GDM1 (cell line): ENCODE data around the gene CEACAM19.
"Not testable (repeated sequence)": the region's sequence is repeated elsewhere in the genome, so short reads cannot be mapped to it uniquely, and the experiment has no call there.

Experiments used
- DNase-seq: peaks from one replicate; lab custom pipeline; 2025; lab: John Stamatoyannopoulos, UW

CEACAM19 gene

DNA sequence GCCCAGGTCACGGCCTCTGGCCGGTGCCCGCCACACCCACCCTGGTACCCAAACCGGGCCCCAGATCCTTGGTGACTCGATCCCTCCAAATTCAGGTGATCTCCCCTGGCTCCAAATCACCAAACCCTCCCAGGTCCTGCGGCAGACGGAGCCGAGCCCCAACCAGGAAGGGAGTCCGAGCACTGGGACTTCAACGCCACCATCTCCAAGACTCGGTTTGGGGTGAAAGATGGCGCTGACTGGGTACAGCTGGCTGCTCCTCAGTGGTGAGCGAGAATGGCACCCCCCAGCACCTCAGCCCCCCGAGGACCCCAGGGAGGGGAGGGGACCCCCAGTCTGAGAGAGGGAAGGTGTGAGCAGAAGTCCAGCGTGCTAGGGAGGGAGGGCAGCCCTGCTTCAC is 29.9 kb downstream of the CEACAM19 start:
- DNase-seq = no peak

- DNase-seq = no peak
Measured at GRCh38 chr19:44702551-44703176, 31.4 kb downstream of the CEACAM19 start.

DNA sequence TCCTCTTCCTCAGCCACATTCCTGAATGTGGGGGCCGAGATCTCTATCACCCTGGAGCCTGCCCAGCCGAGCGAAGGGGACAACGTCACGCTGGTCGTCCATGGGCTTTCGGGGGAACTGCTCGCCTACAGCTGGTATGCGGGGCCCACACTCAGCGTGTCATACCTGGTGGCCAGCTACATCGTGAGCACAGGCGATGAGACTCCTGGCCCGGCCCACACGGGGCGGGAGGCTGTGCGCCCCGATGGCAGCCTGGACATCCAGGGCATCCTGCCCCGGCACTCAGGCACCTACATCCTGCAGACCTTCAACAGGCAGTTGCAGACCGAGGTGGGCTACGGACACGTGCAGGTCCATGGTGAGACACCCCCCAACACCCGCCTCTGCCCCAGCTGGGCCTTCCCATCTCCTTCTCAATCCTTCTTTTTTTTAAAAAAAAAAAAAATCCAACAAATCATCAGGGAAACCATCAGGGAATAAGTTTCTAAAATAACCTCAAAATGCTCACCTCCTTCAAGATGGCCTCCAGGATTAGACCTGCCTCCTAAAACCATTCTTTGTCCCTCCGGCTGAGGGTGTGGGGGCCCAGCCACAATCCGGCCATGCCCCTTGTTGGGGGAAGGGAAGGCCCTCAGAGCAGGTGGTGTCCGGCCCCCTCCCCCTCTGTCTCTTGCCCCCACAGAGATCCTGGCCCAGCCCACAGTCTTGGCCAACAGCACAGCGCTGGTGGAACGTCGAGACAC is 32.2 kb downstream of the CEACAM19 start:
- DNase-seq = no peak

- no peak for DNase-seq
Measured at GRCh38 chr19:44704982-44705381, 33.7 kb downstream of the CEACAM19 start.

- no peak for DNase-seq
Measured at GRCh38 chr19:44705502-44706010, 34.3 kb downstream of the CEACAM19 start.

- no peak for DNase-seq
Measured at GRCh38 chr19:44706506-44707236, 35.4 kb downstream of the CEACAM19 start.

- DNase-seq = no peak
Measured at GRCh38 chr19:44707794-44708193, 36.5 kb downstream of the CEACAM19 start.

DNA sequence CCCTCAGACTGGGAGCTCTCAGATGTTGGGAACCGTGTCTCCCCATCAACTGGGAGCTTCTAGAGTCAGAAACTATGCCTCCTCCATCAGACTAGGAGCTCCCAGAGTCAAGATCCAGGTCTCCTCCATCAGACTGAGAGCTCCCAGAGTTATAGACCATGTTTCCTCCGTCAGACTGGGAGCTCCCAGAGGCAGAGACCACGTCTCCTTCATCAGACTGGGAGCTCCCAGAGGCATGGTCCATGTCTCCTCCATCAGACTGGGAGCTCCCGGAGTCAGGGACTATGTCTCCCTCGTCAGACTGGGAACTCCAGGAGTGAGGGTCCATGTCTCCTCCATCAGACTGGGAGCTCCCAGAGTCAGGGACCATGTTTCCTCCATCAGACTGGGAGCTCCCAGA is 37.7 kb downstream of the CEACAM19 start:
- DNase-seq = no peak

DNA sequence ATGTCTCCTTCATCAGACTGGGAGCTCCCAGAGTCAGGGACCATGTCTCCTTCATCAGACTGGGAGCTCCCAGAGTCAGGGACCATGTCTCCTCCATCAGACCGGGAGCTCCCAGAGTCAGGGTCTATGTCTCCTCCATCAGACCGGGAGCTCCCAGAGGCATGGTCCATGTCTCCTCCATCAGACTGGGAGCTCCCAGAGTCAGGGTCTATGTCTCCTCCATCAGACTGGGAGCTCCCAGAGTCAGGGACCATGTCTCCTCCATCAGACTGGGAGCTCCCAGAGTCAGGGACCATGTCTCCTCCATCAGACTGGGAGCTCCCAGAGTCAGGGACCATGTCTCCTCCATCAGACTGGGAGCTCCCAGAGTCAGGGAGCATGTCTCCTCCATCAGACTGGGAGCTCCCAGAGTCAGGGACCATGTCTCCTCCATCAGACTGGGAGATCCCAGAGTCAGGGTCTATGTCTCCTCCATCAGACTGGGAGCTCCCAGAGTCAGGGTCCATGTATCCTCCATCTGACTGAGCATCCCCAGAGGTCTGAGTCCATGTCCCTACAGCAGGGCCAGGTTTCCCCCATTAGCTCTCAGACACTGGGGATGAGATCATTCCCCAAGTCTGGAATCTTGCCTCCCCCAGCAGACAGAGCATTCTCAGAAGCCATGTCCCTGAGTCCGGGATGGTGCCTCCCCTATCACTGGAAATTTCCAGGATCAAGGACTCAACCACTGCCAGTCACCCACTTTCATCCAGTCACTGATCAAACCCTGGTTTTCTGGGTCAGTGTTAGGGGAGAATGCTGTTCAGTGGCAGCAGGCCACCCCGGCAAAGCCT is 38.4 kb downstream of the CEACAM19 start:
- DNase-seq = not testable (repeated sequence)

- no peak for DNase-seq
Measured at GRCh38 chr19:44710483-44710882, 39.2 kb downstream of the CEACAM19 start.

DNA sequence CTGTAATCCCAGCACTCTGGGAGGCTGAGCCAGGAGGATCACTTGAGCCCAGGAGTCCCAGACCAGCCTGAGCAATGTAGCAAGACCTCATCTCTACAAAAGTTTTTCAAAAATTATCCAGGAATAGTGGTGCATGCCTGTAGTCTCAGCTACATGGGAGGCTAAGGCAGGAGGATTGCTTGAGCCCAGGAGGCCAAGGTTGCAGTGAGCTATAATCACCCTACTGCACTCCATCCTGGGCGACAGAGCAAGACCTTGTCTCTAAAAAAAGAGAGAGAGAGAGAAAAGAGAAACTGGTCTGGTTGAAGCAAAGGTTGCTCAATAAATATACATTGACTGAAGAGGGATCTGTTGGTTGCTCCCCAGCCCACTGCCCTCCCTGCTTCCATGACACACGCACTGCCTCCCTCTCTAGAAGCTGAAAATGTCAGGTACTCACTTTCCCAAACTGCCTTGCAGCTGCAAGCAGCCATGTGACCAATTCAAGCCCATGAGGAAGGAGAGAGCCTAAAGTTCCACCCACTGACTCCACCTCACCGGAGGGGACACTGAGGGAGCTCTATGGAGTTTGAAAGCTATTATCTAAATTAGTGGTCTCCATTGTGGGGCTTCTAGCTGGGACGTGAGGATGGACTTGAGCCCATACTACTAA is 41.7 kb downstream of the CEACAM19 start:
- DNase-seq = no peak

DNA sequence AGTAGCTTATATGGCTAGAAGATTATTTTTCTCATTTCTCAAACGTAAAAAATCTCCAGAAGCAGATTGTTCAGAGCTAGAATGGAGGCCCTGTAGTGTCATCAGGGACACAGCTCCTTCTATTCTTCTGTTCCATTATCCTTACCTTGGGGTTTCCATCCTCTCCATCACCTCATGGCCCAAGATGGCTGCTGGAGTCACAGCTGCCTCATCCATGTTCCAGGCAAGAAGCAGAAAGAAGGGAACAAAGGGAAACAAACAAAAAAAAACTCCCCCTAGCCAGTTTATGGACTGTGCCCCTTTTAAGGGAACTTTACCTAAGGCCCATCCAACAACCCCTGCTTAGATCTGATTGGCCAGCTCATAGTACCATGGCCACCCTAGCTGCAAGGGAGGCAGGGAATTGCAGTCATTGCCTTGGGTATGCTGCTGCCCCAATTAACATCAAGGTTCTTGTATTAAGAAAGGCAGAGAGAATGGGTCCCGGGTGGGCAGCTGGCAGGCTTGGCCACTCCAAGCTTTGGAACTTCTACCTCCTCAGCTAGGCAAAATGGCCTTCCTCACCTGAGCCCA is 43.4 kb downstream of the CEACAM19 start:
- no peak for DNase-seq

GRCh38 chr19:44717603-44718002 is 46.3 kb downstream of the CEACAM19 start:
- DNase-seq = no peak

DNA sequence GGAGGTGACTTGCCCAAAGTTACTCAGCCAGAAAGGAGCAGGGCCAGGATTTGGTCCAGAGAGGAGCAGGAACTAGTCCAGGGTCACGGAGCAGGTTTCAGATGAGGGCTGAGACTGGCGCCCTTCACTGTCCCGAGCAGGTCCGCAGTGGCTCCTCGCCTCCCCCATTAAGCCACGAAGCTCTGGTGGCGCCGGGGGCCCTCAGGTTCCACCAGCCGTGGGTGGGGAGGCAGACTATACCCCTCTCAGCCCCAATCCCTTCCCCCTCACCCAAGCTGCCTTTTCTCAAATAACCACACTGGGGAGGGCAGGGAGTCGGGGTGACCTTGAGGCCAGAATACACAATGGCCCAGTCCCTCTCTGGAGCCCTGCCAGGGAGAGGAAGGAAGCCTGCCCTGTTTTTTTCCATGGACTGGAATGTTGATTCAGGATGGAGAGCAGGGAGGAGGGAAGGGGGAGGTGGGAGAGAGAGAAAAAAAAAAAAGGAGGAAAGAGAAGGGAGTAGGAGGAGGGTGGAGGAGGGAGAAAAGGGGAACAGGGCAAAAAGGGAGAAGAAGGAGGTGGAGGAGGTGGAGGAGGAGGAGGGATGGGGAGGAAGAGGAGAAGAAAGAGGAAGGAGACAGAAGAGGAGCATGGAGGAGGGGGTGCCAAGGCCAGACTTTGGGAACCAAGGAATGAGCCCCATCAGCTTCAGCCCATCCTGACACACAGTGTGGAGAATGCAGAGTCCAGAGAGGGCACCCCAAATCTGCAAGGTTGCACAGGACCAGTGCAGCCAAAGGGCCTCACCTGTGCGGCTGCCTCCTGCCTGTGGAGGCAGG is 47.4 kb downstream of the CEACAM19 start:
- DNase-seq = peak; percentile 11

GRCh38 chr19:44719262-44719701 is 48.0 kb downstream of the CEACAM19 start:
- DNase-seq = no peak

DNA sequence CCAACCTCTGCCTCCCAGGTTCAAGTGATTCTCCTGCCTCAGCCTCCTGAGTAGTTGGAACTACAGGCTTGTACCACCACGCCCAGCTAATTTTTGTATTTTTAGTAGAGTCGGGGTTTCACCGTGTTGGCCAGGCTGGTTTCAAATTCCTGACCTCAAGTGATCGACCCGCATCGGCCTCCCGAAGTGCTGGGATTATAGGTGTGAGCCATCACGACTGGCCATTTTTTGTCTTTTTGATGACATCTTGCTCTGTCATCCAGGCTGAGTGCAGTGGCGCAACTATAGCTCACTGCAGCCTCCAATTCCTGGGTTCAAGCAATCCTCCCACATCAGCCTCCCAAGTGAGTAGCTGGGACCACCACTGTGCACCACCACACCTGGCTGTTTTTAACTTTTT is 49.1 kb downstream of the CEACAM19 start:
- not testable (repeated sequence) for DNase-seq

- DNase-seq = no peak
Measured at GRCh38 chr19:44720945-44721344, 49.7 kb downstream of the CEACAM19 start.

- not testable (repeated sequence) for DNase-seq
Measured at GRCh38 chr19:44721369-44721768, 50.1 kb downstream of the CEACAM19 start.

DNA sequence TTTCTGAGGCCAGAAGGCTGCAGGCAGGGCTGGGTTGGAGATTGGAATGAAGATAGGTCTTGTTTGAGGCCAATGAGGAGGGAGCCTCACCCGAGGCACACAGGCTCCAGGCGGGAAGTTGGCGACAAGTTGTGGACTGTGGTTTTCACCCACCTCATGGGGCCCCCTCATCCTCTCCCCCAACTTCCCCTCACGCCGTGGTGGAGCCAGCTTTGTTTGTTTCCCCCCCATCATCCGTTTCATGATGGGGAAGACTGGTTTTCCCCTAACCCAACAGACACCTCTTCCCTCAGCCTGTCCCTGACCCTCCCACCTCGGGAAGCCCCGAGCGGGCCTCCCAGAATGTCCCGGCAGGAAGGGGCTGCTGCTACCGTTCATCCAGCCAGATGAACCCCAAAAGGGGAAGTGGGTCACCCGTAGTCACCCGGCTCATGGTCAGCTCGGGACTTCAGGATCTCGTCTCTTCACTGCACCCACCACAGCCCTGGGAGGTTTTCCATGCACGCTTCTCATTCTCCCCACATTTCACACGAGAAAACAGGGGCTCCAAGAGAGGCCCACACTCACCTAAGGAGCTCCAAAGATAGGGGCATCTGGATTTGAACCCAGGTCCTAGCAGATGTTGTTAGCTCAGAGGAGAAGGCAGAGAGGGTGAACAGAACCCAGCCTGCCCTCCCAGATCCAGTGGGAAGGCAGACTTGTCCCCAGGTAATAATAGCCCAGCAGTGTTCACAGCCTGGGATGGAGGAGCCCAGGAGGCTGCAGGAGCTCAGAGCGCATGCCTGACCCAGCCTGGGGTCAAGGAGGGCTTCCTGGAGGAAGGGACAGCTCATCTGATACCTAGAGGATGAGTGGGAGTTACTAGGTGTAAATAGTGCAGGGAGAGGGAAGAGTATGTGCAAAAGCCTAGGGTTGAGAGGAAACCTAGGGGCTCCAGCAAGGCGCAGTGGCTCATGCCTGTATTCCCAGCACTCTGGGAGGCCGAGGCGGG is 51.1 kb downstream of the CEACAM19 start:
- peak; percentile 97 for DNase-seq
